H1 (cell line): Measurements from ENCODE around the gene ARHGAP32. TPM values are rescaled to one million over a fixed set of nuclear protein-coding genes. Genes with fewer than 3 reads are reported as not detected.

Experiments
- CTCF ChIA-PET: fragments of 300-600 bp; sonication (Branson Sonifier 250); formaldehyde crosslinking; loops from one replicate; lab custom pipeline; 2021; ENCODE audit not compliant: partially characterized antibody; lab: Charles Lee
- POLR2A ChIA-PET: fragments of 300-600 bp; sonication (Branson Sonifier 250); formaldehyde crosslinking; loops from one replicate; lab custom pipeline; 2021; ENCODE audit warnings: inconsistent platforms; ENCODE audit not compliant: partially characterized antibody; lab: Charles Lee
- DNase-seq, 2 experiments: peaks; one replicate each; pipeline versions ENCODE4 v3.0.0 to v3.0.0-alpha.2; 2010 to 2022; ENCODE audit warnings: low spot score in 2 of 2, low read depth in 1 of 2, mixed read lengths in 1 of 2
- FAIRE-seq: peaks from 2 replicates; lab custom pipeline; 2011; peaks lifted over from hg19 to GRCh38; lab: Jason Lieb, UNC
- H2AFZ ChIP-seq: 2 replicates; pipeline ENCODE4 v1.8.1; 2012; ENCODE audit warnings: low read length, inconsistent platforms
- H2AK5ac ChIP-seq: 2 replicates; pipeline ENCODE4 v1.6.1; 2013; ENCODE audit warnings: low read depth, low read length
- H2BK120ac ChIP-seq: replicated peaks from 2 replicates; pipeline ENCODE3; 2013; ENCODE audit warnings: low read depth, low read length, inconsistent platforms
- H2BK12ac ChIP-seq: 2 replicates; pipeline ENCODE4 v1.6.1; 2013; ENCODE audit warnings: low read depth, low read length
- H2BK15ac ChIP-seq: 2 replicates; pipeline ENCODE4 v1.6.1; 2013; ENCODE audit warnings: low read length
- H2BK20ac ChIP-seq: 2 replicates; pipeline ENCODE4 v1.6.1; 2013; ENCODE audit warnings: low read length
- H2BK5ac ChIP-seq: 2 replicates; pipeline ENCODE4 v1.6.1; 2013; ENCODE audit warnings: low read depth, low read length
- H3K14ac ChIP-seq: 2 replicates; pipeline ENCODE4 v1.6.1; 2013; ENCODE audit warnings: inconsistent platforms; ENCODE audit not compliant: insufficient read length
- H3K18ac ChIP-seq: 2 replicates; pipeline ENCODE4 v1.6.1; 2013; ENCODE audit warnings: low read length; ENCODE audit errors: extremely low read depth
- H3K23ac ChIP-seq: 2 replicates; pipeline ENCODE4 v1.6.1; 2013; ENCODE audit warnings: inconsistent platforms; ENCODE audit not compliant: insufficient read length
- H3K23me2 ChIP-seq: 2 replicates; pipeline ENCODE4 v1.6.1; 2013; ENCODE audit warnings: low read depth, low read length
- H3K27ac ChIP-seq: 2 replicates; pipeline ENCODE4 v1.6.1; 2011; ENCODE audit warnings: low read depth, low read length, inconsistent platforms
- H3K27me3 ChIP-seq, 4 experiments: replicated peaks in 1 of 4; 1 replicate in 1 of 4; 2 replicates in 3 of 4; pipeline versions ENCODE4 v1.6.1 to v1.8.1; 2011 to 2013; ENCODE audit warnings: low read length in 3 of 4, mild to moderate bottlenecking in 3 of 4, inconsistent platforms in 2 of 4, mixed read lengths in 2 of 4, moderate library complexity in 1 of 4; ENCODE audit not compliant: control insufficient read depth in 3 of 4, insufficient read depth in 3 of 4; ENCODE audit errors: extremely low read depth in 1 of 4
- H3K36me3 ChIP-seq, 4 experiments: 2 replicates each; pipeline versions ENCODE4 v1.6.1 to v1.8.1; 2011 to 2013; ENCODE audit warnings: mild to moderate bottlenecking in 4 of 4, low read length in 3 of 4, moderate library complexity in 2 of 4, control low read depth in 1 of 4, inconsistent platforms in 1 of 4; ENCODE audit not compliant: insufficient read depth in 4 of 4, control insufficient read depth in 2 of 4
- H3K4ac ChIP-seq: replicated peaks from 2 replicates; pipeline ENCODE3; 2013; ENCODE audit warnings: low read length, low read depth, mixed read lengths, inconsistent platforms; ENCODE audit not compliant: insufficient read length
- H3K4me1 ChIP-seq, 4 experiments: replicated peaks in 1 of 4; 1 replicate in 1 of 4; 2 replicates in 3 of 4; pipeline versions ENCODE4 v1.6.1 to v1.8.1; 2011 to 2013; ENCODE audit warnings: low read length in 3 of 4, inconsistent platforms in 2 of 4, mixed read lengths in 1 of 4; ENCODE audit not compliant: insufficient read depth in 4 of 4, control insufficient read depth in 3 of 4
- H3K4me2 ChIP-seq, 2 experiments: 2 replicates each; pipeline versions ENCODE4 v1.6.1 to v1.8.1; 2011 to 2013; ENCODE audit warnings: low read depth in 2 of 2, low read length in 2 of 2, control low read depth in 1 of 2, inconsistent platforms in 1 of 2, mild to moderate bottlenecking in 1 of 2; ENCODE audit not compliant: insufficient read depth in 1 of 2
- H3K4me3 ChIP-seq, 4 experiments: fragments of 200-600, 300-600 bp in 1 of 4; sonication (generic), shearing (Covaris generic), sonication (Bioruptor Twin) in 1 of 4; 2 replicates each; pipeline versions ENCODE4 v1.5.1 to v1.8.1; 2011 to 2016; ENCODE audit warnings: low read length in 4 of 4, low read depth in 3 of 4, control low read depth in 2 of 4, inconsistent platforms in 2 of 4, mild to moderate bottlenecking in 2 of 4, mixed read lengths in 1 of 4, moderate library complexity in 1 of 4; ENCODE audit not compliant: insufficient read depth in 2 of 4; ENCODE audit errors: extremely low read depth in 1 of 4
- H3K56ac ChIP-seq: replicated peaks from 2 replicates; pipeline ENCODE3; 2013; ENCODE audit warnings: low read depth, mild to moderate bottlenecking, mixed read lengths, low read length, inconsistent platforms; ENCODE audit not compliant: insufficient read length
- H3K79me1 ChIP-seq: 2 replicates; pipeline ENCODE4 v1.6.1; 2013; ENCODE audit warnings: low read depth, low read length, control low read depth
- H3K79me2 ChIP-seq, 2 experiments: 2 replicates each; pipeline versions ENCODE4 v1.6.1 to v1.8.1; 2012 to 2013; ENCODE audit warnings: low read length in 2 of 2, mild to moderate bottlenecking in 2 of 2, inconsistent platforms in 1 of 2; ENCODE audit not compliant: insufficient read depth in 2 of 2, control insufficient read depth in 1 of 2
- H3K9ac ChIP-seq, 4 experiments: replicated peaks in 1 of 4; 1 replicate in 1 of 4; 2 replicates in 3 of 4; pipeline versions ENCODE4 v1.6.1 to v1.8.1; 2011 to 2013; ENCODE audit warnings: low read depth in 3 of 4, low read length in 3 of 4, control low read depth in 2 of 4, mild to moderate bottlenecking in 2 of 4, moderate library complexity in 2 of 4, inconsistent platforms in 1 of 4; ENCODE audit errors: extremely low read depth in 1 of 4
- H3K9me3 ChIP-seq, 2 experiments: 2 replicates each; pipeline versions ENCODE4 v1.6.1 to v1.8.1; 2012 to 2013; ENCODE audit warnings: mild to moderate bottlenecking in 2 of 2, moderate library complexity in 2 of 2, control low read depth in 1 of 2, inconsistent platforms in 1 of 2, low read depth in 1 of 2, low read length in 1 of 2, mixed read lengths in 1 of 2; ENCODE audit not compliant: insufficient read depth in 2 of 2
- H4K20me1 ChIP-seq, 2 experiments: replicated peaks in 1 of 2; 2 replicates each; pipeline versions ENCODE3 to v1.8.1; 2011 to 2013; ENCODE audit warnings: inconsistent platforms in 2 of 2, low read length in 2 of 2, mild to moderate bottlenecking in 1 of 2; ENCODE audit not compliant: insufficient read depth in 2 of 2, control insufficient read depth in 1 of 2
- H4K5ac ChIP-seq: 2 replicates; pipeline ENCODE4 v1.6.1; 2013; ENCODE audit warnings: low read length, low read depth, mixed read lengths, inconsistent platforms; ENCODE audit not compliant: insufficient read length
- H4K8ac ChIP-seq: 2 replicates; pipeline ENCODE4 v1.8.0; 2013; ENCODE audit warnings: mild to moderate bottlenecking, moderate library complexity, low read length, inconsistent platforms; ENCODE audit not compliant: insufficient read depth; ENCODE audit errors: extremely low read depth
- H4K91ac ChIP-seq: replicated peaks from 2 replicates; pipeline ENCODE3; 2013; ENCODE audit warnings: low read length, mixed read lengths, inconsistent platforms; ENCODE audit not compliant: insufficient read length
- EGR1 ChIP-seq: IDR thresholded peaks from 2 replicates; pipeline ENCODE4 v1.6.1; 2011; ENCODE audit warnings: low read depth, low read length, borderline replicate concordance
- HDAC2 ChIP-seq, 2 experiments: fragments of 300-600 bp in 1 of 2; sonication (generic) in 1 of 2; IDR thresholded peaks; 2 replicates each; pipeline ENCODE4 v1.6.1; 2011 to 2012; ENCODE audit warnings: low read depth in 2 of 2, low read length in 2 of 2, mild to moderate bottlenecking in 2 of 2, moderate library complexity in 2 of 2, borderline replicate concordance in 1 of 2, inconsistent platforms in 1 of 2
- KDM1A ChIP-seq: fragments of 200-600, 300-600 bp; sonication (generic); IDR thresholded peaks from 2 replicates; pipeline ENCODE4 v1.7.1; 2016; ENCODE audit warnings: mild to moderate bottlenecking, low read length, borderline replicate concordance
- KDM4A ChIP-seq: IDR thresholded peaks from one replicate; pipeline ENCODE4 v1.7.1; 2012; ENCODE audit warnings: low read depth, mild to moderate bottlenecking, moderate library complexity, low read length, inconsistent platforms; ENCODE audit not compliant: severe bottlenecking
- KDM5A ChIP-seq: fragments of 200-600 bp; IDR thresholded peaks from 2 replicates; pipeline ENCODE4 v1.7.1; 2012; ENCODE audit warnings: mild to moderate bottlenecking, low read length, inconsistent platforms, mixed read lengths
- POLR2AphosphoS5 ChIP-seq: IDR thresholded peaks from 2 replicates; pipeline ENCODE4 v1.6.1; 2011; ENCODE audit warnings: low read depth, low read length
- RFX5 ChIP-seq: IDR thresholded peaks from 2 replicates; pipeline ENCODE4 v1.6.1; 2011; ENCODE audit warnings: low read depth, low read length, improper control_type of control experiment, borderline replicate concordance
- RNF2 ChIP-seq: fragments of 200-900, 300-1000 bp; sonication (generic); IDR thresholded peaks from 2 replicates; pipeline ENCODE4 v1.7.1; 2016; ENCODE audit warnings: borderline replicate concordance, low read depth, mild to moderate bottlenecking, antibody characterized with exemption, low read length; ENCODE audit not compliant: poor library complexity, severe bottlenecking; ENCODE audit errors: missing control alignments
- USF2 ChIP-seq: IDR thresholded peaks from 2 replicates; pipeline ENCODE4 v1.6.1; 2011; ENCODE audit warnings: low read length, improper control_type of control experiment
- WGBS, 2 experiments: shearing (Covaris generic) in 1 of 2; methylation state at CpG; one replicate each; pipeline versions ENCODE4 v1.1.6 to v1.1.7; 2013 to 2015; ENCODE audit warnings: low lambda C conversion rate in 2 of 2, mixed read lengths in 2 of 2, inconsistent platforms in 1 of 2, low coverage in 1 of 2, missing lambda C conversion rate in 1 of 2; ENCODE audit not compliant: insufficient replicate concordance in 2 of 2, insufficient coverage in 1 of 2, insufficient read length in 1 of 2; ENCODE audit errors: extremely low coverage in 1 of 2, missing lambda C conversion rate in 1 of 2; 5-methylcytosine and 5-hydroxymethylcytosine counted together
- polyA plus RNA-seq, 7 experiments: library from polyadenylated mRNA; depleted of rRNA in 3 of 7; stranded (reverse) in 5 of 7; unstranded in 2 of 7; fragments of >200 nt in 5 of 7; fragments of 200-250 nt in 2 of 7; gene quantifications; 1 replicate in 5 of 7; 2 replicates in 1 of 7; 4 replicates in 1 of 7; pipeline versions ENCODE4 v1.2.1 to v1.2.3, GENCODE V29; 2011 to 2013; ENCODE audit warnings: missing spikeins in 2 of 7, mixed read lengths in 2 of 7
- total RNA-seq: library from RNA; stranded (reverse); fragmentation: NEBNext Ultra II Directional; extraction: Animal tissue kit (Norgen Biotek cat#: 25700); gene quantifications from 2 replicates; pipeline ENCODE4 v1.2.1, GENCODE V29; 2021
- TF ChIP-seq, protein P1 (sequence below): IDR thresholded peaks from 2 replicates; pipeline ENCODE4 v1.6.1; 2012; ENCODE audit warnings: low read length, inconsistent platforms

The ARHGAP32 gene
- total and polyA plus RNA-seq, 2 of the 8 experiments (the other 6 are each of a cell fraction or from before 2014, with no cell fraction given), result 13.7 to 30.0 TPM

DNA sequence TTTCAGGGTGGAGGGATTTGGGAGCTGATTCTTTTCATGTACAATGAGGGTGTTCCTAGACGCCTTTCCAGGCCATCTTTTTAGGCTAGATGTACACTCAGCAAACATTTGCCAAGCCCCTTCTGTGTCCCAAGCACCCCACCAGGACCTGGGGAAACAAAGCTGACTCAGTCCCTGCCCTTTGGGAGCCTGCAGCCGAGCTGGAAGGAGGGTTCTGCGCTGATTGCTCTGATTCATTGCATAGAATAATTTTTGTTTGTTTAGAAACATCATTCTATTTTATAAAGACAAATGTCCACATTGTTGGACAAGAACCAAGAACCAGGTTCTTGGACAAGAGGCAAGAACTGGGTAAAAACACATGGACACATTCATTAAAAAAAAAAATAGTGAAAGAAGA, 266.1 kb downstream of the ARHGAP32 start:
- Histone ChIP-seq H2BK20ac (no peak overlapping the region), H3K4me3 (no peak overlapping the region), H2BK15ac (no peak overlapping the region), H3K27me3 (peaks cover 2 to 42% (median 30%) of the 10 kb centered on the region in 4 experiments), H3K4ac (no peak overlapping the region), H2AK5ac (no peak overlapping the region), H4K20me1 (no peaks in the 10 kb centered on the region), H3K4me2 (peak overlapping the region in 1 of 2 experiments; percentile 41; a peak in 1 of 4 replicates), H3K23me2 (no peaks in the 10 kb centered on the region), H3K56ac (no peak overlapping the region), H2BK12ac (no peak overlapping the region), H3K36me3 (no peaks in the 10 kb centered on the region), H4K91ac (no peak overlapping the region), H3K27ac (no peak overlapping the region), H3K79me2 (no peaks in the 10 kb centered on the region), H3K9ac (no peak overlapping the region), H3K9me3 (no peaks in the 10 kb centered on the region), H2BK120ac (no peak overlapping the region), H2AFZ (no peak overlapping the region), H2BK5ac (no peak overlapping the region), H3K79me1 (no peaks in the 10 kb centered on the region), H3K14ac (no peak overlapping the region), H3K18ac (no peak overlapping the region), H3K4me1 (peaks cover 5 to 41% (median 17%) of the 10 kb centered on the region in 4 experiments), H4K8ac (no peak overlapping the region), H4K5ac (no peak overlapping the region), H3K23ac (no peak overlapping the region)
- ChIA-PET POLR2A (no interaction called here), CTCF (interaction anchor here (0.7 to 7.8 kb wide), 11 partner anchors 9 to 818 kb away, joined by 3 to 77 read pairs (median 4); partner anchors contain the start of gene KCNJ1)
- DNase-seq (no peak), FAIRE-seq (no peak)
- 77% methylated on average over 3 of the region's 3 CpGs; no CpG with 5 or more reads in 1 of the 2 experiments for WGBS, 2 experiments
- TF ChIP-seq, protein P1, sequence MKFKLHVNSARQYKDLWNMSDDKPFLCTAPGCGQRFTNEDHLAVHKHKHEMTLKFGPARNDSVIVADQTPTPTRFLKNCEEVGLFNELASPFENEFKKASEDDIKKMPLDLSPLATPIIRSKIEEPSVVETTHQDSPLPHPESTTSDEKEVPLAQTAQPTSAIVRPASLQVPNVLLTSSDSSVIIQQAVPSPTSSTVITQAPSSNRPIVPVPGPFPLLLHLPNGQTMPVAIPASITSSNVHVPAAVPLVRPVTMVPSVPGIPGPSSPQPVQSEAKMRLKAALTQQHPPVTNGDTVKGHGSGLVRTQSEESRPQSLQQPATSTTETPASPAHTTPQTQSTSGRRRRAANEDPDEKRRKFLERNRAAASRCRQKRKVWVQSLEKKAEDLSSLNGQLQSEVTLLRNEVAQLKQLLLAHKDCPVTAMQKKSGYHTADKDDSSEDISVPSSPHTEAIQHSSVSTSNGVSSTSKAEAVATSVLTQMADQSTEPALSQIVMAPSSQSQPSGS, result no peak
- TF ChIP-seq RFX5, result no peak
- no peak for TF ChIP-seq HDAC2 (IDR thresholded peaks at IDR 0.05; ENCODE audit: borderline replicate concordance in 1 of 2, low read depth in 2 of 2, low read length in 2 of 2)
- TF ChIP-seq KDM4A, result no peak
- no peak for TF ChIP-seq KDM5A
- TF ChIP-seq RNF2, result no peak
- TF ChIP-seq EGR1, result no peak
- no peak for TF ChIP-seq USF2
- no peak for TF ChIP-seq KDM1A
- TF ChIP-seq POLR2AphosphoS5, result no peak
